HG02884 (cell line): ENCODE data around the gene ZNF519.
"Not testable (repeated sequence)": the region's sequence is repeated elsewhere in the genome, so short reads cannot be mapped to it uniquely, and the experiment has no call there.

Experiments
- ATAC-seq: cut with Tn5 transposase; IDR thresholded peaks from one replicate; pipeline ENCODE4 v1.9.1; 2021; ENCODE audit warnings: mild to moderate bottlenecking, moderate library complexity; ENCODE audit not compliant: unreplicated experiment

The ZNF519 gene

GRCh38 chr18:14132271-14132700 is at the start of gene ZNF519:
TSS of gene ZNF519 (minus strand) at chr18:14132435. CDS start at chr18:14132277, 158 bp downstream.
- peak; percentile 100 for ATAC-seq

GRCh38 chr18:14179306-14179705 is 47.1 kb upstream of the ZNF519 start:
- ATAC-seq, result no peak

- peak; percentile 92 for ATAC-seq
Observed at GRCh38 chr18:14178321-14179196, 46.3 kb upstream of the ZNF519 start.

GRCh38 chr18:14177540-14178320 is 45.5 kb upstream of the ZNF519 start:
- ATAC-seq, result not testable (repeated sequence)

DNA sequence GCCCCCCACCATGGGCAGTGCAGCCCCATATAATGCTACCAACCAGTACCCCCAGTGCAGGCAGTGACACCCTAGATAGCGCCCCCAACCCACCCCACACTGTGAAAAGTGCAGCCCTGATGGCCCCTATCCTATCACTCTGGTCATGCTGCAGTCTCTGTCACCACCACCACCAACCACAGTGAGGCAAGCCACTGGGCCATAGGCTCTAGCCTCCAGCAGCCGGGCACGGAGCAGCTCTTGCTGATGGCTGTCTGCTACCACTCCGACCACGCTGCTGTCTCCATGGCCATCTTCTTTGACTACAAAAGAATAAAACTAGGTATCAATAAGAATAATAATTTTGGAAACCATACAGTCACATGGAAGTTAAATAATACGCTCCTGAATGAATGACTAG is 43.2 kb upstream of the ZNF519 start:
- not testable (repeated sequence) for ATAC-seq

GRCh38 chr18:14174706-14175085 is 42.5 kb upstream of the ZNF519 start:
- ATAC-seq, result no peak

GRCh38 chr18:14174002-14174705 is 41.9 kb upstream of the ZNF519 start:
- ATAC-seq, result not testable (repeated sequence)

DNA sequence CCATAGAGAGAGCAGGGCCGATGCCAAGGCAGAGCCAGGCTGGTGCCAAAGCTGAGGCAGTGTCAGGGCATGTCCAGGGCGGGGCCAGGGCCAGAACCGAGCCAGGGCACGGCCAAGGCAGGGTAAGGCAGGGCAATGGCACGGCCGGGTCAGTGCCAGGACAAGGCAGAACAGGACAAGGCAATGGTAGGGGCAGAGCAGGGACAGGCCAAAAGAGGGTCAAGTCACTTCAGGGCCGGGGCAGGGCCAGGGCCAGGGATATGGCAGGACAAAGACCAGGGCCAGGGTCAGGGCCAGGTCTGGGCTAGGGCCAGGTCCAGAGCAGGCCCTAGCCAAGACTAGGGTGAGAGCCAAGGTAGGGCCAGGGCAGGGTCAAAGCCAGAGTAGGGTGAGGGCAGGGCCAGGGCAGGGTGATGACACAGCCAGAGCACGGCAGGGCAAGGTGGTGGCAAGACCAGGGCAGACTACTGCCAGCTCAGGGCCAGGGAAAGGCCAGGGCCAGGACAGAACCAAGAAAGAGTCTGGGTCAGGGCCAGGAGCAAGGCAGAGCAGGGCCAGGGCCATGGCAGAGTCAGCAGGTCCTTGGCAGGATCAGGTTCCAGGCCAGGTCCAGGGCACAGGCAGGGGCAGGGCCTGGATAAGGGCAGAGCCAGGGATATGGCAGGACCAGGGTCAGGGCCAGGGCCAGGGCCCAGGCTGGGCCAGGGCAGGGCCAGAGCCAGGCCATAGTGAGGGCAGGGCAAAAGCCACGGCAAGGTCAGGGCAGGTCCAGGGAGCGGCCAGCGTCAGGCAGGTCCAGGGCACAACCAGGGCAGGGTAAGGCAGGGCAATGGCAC is 41.1 kb upstream of the ZNF519 start:
- ATAC-seq, result not testable (repeated sequence)

DNA sequence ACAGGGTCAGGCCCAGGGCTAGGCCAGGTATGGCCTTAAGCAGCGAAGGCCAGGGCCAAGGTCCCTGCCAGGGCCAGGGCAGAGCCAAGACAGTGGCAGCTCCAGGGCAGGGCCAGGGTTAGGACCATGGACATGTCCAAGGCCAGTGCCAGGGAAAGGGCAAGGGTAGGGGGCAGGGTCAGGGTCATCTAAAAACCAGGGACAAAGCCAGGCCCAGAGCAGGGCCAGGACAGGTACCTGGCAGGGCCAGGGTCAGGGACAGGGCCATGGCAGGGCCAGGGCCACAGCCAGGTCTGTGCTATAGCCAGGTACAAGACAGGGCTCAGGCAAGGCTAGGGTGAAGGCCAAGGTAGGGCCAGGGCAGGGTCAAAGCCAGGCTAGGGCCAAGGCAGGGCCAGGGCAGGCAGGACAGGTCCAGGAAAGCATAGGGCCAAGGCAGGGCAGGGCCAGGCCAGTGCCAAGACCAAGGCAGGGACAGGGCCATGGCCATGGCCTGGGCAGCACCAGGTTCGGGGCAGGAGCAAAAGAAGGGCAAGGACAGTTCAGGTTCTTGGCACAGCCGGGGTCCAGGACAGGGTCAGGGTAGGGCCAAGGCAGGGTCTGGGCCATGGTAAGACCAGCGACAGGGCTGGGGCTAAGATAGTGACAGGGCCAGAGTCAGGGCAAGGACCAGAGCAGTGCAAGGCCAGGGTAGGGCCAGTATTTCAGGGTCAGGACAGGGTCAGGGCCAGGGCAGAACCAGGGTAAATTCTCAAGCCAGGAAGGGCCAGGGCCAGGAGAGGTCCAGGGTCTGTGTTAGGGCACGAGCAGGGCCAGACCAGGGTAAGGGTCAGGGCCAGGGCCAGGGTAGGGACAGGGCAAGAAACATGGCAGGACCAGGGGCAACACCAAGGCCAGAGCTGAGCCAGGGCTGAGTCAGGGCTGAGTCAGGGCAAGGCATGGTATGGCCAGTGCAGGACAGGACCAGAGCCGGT is 40.2 kb upstream of the ZNF519 start:
- ATAC-seq, result not testable (repeated sequence)

GRCh38 chr18:14171301-14172141 is 39.3 kb upstream of the ZNF519 start:
- not testable (repeated sequence) for ATAC-seq

- ATAC-seq, result not testable (repeated sequence)
Observed at GRCh38 chr18:14170367-14171036, 38.3 kb upstream of the ZNF519 start.

DNA sequence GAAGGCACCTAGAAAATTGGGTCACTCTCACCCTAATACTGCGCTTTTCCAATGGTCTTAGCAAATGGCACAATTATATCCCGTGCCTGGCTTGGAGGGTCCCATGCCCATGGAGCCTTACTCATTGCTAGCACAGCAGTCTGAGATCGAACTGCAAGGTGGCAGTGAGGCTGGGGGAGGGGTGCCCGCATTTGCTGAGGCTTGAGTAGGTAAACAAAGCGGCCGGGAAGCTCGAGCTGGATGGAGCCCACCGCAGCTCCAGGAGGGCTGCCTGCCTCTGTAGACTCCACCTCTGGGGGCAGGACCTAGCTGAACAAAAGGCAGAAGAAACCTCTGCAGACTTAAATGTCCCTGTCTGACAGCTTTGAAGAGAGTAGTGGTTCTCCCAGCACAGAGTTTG is 30.7 kb upstream of the ZNF519 start:
- not testable (repeated sequence) for ATAC-seq

DNA sequence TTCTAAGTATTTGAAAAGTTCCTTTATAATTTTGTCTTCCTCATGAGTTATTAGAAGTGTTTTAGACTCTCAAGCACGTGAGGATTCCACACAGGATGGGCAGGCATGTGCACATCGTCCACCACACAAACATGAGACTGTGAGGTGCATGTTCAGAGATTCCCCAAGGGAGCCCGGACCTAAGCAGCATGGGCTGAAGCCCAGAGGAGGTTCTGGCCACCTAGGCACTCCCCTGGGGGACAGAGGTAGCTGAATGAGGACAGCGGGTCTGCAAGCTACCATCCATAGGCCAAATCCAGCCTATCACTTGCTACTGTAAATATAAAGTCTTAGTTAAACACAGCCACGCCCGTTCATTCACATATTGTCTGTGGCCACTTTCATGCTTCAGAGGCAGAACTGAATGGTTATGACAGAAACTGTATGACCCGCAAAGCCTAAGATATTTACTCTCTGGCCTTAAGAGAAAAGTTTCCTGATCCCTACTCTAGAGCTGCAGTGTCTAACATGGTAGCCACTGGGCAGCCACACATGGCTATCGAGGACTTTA is 19.4 kb upstream of the ZNF519 start:
- not testable (repeated sequence) for ATAC-seq

DNA sequence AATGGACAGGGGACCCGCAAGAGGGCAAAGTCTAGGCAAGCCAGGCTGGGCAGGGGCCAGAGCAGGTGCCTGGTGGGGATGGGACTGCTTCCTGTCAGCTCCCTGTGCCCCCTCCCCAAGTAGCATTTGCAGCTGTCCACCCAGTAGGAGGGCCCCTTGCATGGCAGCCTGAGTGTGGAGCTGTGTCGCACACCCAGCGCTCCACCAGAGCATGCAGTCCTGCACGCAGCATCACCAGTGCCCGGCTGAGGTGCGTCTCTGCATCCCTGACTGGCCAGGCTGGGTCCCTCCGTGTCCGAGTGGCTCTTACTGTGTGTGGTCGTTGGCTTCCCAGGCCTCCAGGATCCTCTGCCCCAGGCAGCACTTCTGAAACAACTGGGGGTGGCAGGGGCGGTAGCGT is 18.5 kb upstream of the ZNF519 start:
- not testable (repeated sequence) for ATAC-seq

- ATAC-seq, result not testable (repeated sequence)
Observed at GRCh38 chr18:14149916-14150420, 17.7 kb upstream of the ZNF519 start.

DNA sequence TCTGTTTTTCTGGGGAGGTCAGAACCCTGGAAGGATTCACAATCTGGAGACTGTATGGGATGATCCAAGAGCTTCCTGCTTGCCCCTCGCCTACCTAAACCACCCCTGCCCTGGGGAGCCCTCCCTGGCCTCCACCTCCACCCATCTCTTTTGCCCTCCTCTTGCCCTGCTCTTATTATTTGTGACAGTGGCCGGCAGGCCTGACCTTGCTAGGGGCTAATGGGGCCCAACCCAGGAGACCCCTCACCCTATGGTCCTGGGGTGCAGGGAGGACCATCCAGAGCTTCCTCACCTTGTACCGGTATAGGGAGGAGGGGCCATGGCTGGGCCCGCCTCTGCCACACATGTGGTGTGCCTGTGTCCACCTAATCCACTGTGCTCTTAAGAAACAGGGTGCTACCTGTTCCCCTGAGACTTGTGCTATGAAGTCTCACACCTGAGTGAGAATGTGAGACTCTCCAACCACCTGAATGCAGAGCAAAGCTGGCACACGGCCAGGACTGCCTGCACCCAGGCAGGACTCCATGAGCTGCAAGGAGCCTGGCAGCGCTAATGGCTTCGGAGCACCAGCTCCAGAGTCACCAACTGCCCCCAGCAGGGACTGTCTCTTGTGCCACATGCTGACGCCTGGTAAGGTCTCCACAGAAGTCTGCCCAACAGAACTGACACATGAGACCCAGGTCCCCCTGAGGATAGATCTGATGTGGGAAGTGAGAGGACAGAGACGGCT is 17.1 kb upstream of the ZNF519 start:
- not testable (repeated sequence) for ATAC-seq
